ENCODE data around the gene C5orf58. TPM values are rescaled to one million over a fixed set of nuclear protein-coding genes. Genes with fewer than 3 reads are reported as not detected.

Gene C5orf58
- total RNA-seq, 4 donors from 2014 or later = not detected

DNA sequence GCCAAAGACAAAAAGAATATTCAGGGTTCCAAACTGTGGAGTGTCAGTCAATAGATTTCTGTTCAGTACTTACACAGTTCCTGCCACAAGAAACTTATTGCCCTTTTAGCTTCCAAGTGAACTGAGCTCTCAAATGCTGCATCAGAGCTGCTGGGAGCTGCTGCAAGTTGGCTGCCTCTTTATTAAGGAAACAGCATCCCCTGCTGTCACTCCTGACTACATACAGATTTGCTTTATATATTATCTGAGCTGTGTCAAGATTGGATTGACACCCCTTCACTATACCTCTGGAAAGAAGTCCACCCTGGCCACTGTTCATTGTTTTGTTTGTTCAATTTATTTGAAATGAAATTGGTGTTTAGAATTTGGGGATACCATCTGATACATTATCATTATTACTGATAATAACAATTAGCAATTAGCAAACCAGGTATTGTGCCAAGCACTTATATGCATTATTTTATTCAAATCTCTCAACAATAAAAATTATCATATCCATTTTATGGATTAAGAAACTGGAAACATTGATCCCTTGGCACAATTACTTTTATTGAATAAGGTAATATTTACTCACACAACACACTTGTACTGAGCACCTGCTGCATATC lies 16.4 kb upstream of the C5orf58 start:
- Histone ChIP-seq H3K4me1 (no peaks in the 10 kb centered on the region), H3K36me3 (no peaks in the 10 kb centered on the region), H3K27me3 (no peaks in the 10 kb centered on the region), H3K4me3 (no peak overlapping the region), H3K27ac (no peak overlapping the region), H3K9me3 (no peaks in the 10 kb centered on the region)
- DNase-seq = no peak
- intact Hi-C loops (cut with DNase I; ENCODE audit: low total_unique reads) = no loop called here
- no peak for TF ChIP-seq POLR2A (IDR thresholded peaks at IDR 0.05)
- TF ChIP-seq, protein P1, sequence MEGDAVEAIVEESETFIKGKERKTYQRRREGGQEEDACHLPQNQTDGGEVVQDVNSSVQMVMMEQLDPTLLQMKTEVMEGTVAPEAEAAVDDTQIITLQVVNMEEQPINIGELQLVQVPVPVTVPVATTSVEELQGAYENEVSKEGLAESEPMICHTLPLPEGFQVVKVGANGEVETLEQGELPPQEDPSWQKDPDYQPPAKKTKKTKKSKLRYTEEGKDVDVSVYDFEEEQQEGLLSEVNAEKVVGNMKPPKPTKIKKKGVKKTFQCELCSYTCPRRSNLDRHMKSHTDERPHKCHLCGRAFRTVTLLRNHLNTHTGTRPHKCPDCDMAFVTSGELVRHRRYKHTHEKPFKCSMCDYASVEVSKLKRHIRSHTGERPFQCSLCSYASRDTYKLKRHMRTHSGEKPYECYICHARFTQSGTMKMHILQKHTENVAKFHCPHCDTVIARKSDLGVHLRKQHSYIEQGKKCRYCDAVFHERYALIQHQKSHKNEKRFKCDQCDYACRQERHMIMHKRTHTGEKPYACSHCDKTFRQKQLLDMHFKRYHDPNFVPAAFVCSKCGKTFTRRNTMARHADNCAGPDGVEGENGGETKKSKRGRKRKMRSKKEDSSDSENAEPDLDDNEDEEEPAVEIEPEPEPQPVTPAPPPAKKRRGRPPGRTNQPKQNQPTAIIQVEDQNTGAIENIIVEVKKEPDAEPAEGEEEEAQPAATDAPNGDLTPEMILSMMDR (IDR thresholded peaks at IDR 0.05) = no peak

DNA sequence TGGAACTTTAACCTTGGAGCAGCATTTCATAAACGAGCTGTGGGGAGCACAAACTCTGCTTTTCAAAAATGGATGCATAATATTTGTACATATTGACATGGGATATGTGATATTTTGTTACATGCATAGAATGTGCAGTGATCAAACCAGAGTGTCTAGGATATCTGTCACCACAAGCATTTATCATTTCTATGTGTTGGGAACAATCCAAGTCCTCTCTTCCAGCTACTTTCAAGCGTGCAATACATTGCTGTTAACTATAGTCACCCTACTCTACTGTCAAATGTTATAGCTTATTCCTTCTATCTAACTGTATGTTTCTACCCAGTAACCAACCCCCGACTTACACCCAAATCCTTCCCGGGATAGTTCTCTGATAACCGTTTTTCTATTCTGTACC lies 15.0 kb upstream of the C5orf58 start:
- TF ChIP-seq, protein P1 (IDR thresholded peaks at IDR 0.05) = no peak
- no peak for TF ChIP-seq POLR2A (IDR thresholded peaks at IDR 0.05)
- Histone ChIP-seq H3K4me3 (no peak overlapping the region), H3K36me3 (no peaks in the 10 kb centered on the region), H3K4me1 (no peaks in the 10 kb centered on the region), H3K27me3 (no peaks in the 10 kb centered on the region), H3K27ac (no peak overlapping the region), H3K9me3 (no peaks in the 10 kb centered on the region)
- intact Hi-C loops (cut with DNase I; ENCODE audit: low total_unique reads) = no loop called here
- DNase-seq = no peak

- DNase-seq = no peak
- H3K27ac ChIP-seq = no peak overlapping the region
- H3K36me3 ChIP-seq = no peaks in the 10 kb centered on the region
- intact Hi-C loops (cut with DNase I; ENCODE audit: low total_unique reads) = no loop called here
- no peaks in the 10 kb centered on the region for H3K9me3 ChIP-seq
- TF ChIP-seq POLR2A (IDR thresholded peaks at IDR 0.05) = no peak
- TF ChIP-seq, protein P1 (IDR thresholded peaks at IDR 0.05) = no peak
- H3K4me1 ChIP-seq = no peaks in the 10 kb centered on the region
- H3K27me3 ChIP-seq = no peaks in the 10 kb centered on the region
- no peak overlapping the region for H3K4me3 ChIP-seq
Measured at GRCh38 chr5:170218726-170219125, 14.1 kb upstream of the C5orf58 start.

DNA sequence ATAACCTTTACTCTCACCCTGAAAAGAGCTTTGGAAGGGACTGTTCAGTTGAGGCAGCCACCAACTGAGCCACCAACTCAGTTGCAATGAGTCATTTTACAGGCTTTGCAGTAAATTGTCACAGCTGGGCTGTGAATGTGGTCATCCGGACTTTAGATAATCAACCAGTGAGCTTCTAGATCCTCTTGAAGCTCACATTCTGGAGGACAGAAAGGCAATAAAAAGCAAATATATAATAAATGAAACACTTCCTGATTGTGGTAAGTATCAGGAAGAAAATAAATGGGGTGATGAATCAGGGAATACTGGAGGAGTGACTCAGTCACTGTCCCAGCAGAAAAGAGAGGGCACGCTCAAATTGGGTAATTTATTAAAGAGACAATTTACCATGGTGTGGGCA lies 13.2 kb upstream of the C5orf58 start:
- DNase-seq = no peak
- no peaks in the 10 kb centered on the region for H3K27me3 ChIP-seq
- H3K9me3 ChIP-seq = no peaks in the 10 kb centered on the region
- no peak overlapping the region for H3K27ac ChIP-seq
- H3K36me3 ChIP-seq = no peaks in the 10 kb centered on the region
- intact Hi-C loops (cut with DNase I; ENCODE audit: low total_unique reads) = loop anchor here (10.0 kb wide), 1 partner anchor 405 kb away; no protein-coding TSS in a partner anchor
- TF ChIP-seq, protein P1 (IDR thresholded peaks at IDR 0.05) = no peak
- no peak for TF ChIP-seq POLR2A (IDR thresholded peaks at IDR 0.05)
- no peaks in the 10 kb centered on the region for H3K4me1 ChIP-seq
- H3K4me3 ChIP-seq = no peak overlapping the region

GRCh38 chr5:170220191-170220590 lies 12.6 kb upstream of the C5orf58 start:
- H3K9me3 ChIP-seq = no peaks in the 10 kb centered on the region
- TF ChIP-seq, protein P1 (IDR thresholded peaks at IDR 0.05) = no peak
- TF ChIP-seq POLR2A (IDR thresholded peaks at IDR 0.05) = no peak
- no peak overlapping the region for H3K4me3 ChIP-seq
- DNase-seq = no peak
- no peaks in the 10 kb centered on the region for H3K4me1 ChIP-seq
- no peak overlapping the region for H3K27ac ChIP-seq
- intact Hi-C loops (cut with DNase I; ENCODE audit: low total_unique reads) = loop anchor here (10.0 kb wide), 1 partner anchor 405 kb away; no protein-coding TSS in a partner anchor
- no peaks in the 10 kb centered on the region for H3K27me3 ChIP-seq
- H3K36me3 ChIP-seq = no peaks in the 10 kb centered on the region

All from uterus (tissue), 4 donors.